Gastroesophageal sphincter (tissue), 2 donors: Measurements from ENCODE around the gene AP4E1.

ENCODE experiments used
- EP300 ChIP-seq: sonication (generic); formaldehyde crosslinking; IDR thresholded peaks from one replicate; pipeline ENCODE4 v1.6.1; 2017; ENCODE audit warnings: antibody characterized with exemption, mild to moderate bottlenecking
- POLR2A ChIP-seq, 2 donors: fragments of 450-650 bp; IDR thresholded peaks; one replicate each; pipeline ENCODE4 v1.6.1; 2017; ENCODE audit warnings: antibody characterized with exemption in 2 of 2, mild to moderate bottlenecking in 2 of 2, moderate library complexity in 1 of 2

DNA sequence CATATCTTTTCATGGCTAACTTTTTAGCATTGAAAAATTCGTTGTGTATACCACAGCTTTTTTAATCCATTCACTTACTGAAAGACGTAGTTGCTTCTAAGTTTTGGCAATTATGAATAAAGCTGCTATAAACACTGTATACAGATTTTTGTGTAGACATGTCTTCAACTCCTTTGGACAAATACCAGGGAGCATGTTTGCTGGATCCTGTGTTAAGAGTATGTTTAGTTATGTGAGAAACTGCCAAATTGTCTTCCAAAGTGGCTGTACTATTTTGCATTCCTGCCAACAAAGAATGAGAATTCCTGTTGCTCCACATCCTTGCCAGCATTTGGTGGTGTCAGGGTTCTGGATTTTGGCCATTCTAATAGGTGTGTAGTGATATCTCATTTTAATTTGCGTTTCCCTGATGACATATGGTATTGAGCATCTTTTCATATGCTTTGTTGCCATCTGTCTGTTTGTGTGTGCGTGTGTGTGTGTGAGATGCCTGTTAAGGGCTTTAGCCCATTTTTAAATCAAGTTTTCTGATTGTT lies 98.7 kb downstream of the AP4E1 start:
- no peak for TF ChIP-seq POLR2A (IDR thresholded peaks at IDR 0.05)
- TF ChIP-seq EP300: no peak
